Measurements from ENCODE around the gene CDH23. TPM values are rescaled to one million over a fixed set of nuclear protein-coding genes. Genes with fewer than 3 reads are reported as not detected.

Gene CDH23
- total and polyA plus RNA-seq, 9 of the 15 experiments (the other 6 are each of a cell fraction or from before 2014, with no cell fraction given), result 0.18 to 1.2 (median 0.47) TPM

- TF ChIP-seq GABPB1 (CRISPR knock-in tag; IDR thresholded peaks at IDR 0.05), result peak; percentile 75
- TF ChIP-seq SP1 (CRISPR knock-in tag; IDR thresholded peaks at IDR 0.05), result peak; percentile 97
- no peak for TF ChIP-seq RAD51 (IDR thresholded peaks at IDR 0.05; ENCODE audit: borderline replicate concordance, low read depth)
- TF ChIP-seq ZBTB7A (IDR thresholded peaks at IDR 0.05; ENCODE audit: borderline replicate concordance, control insufficient read depth, low read depth, low read length), result peak; percentile 60; the same call in 1 of the 2 replicates
- peak; percentile 34 for TF ChIP-seq ERF (CRISPR knock-in tag; IDR thresholded peaks at IDR 0.05)
- TF ChIP-seq CTBP1 (IDR thresholded peaks at IDR 0.05; ENCODE audit: borderline replicate concordance), result peak; percentile 91
- peak; percentile 60 for TF ChIP-seq SUPT5H (IDR thresholded peaks at IDR 0.05)
- peak; percentile 94 for TF ChIP-seq AFF4 (CRISPR knock-in tag; IDR thresholded peaks at IDR 0.05)
- TF ChIP-seq TRIM24 (IDR thresholded peaks at IDR 0.05), result 0 out of 4 replicates have a peak, but pooled peaks of 1 of the 2 experiments have one; percentile 8
- 0 out of 2 replicates have a peak, but pooled peaks have one; percentile 51 for TF ChIP-seq ZHX1 (conservative IDR thresholded peaks at IDR 0.05; ENCODE audit: low read length)
- peak; percentile 99 for TF ChIP-seq RB1 (IDR thresholded peaks at IDR 0.05; ENCODE audit: low read depth)
- peak in 1 of 2 experiments; percentile 76 for TF ChIP-seq E2F6 (IDR thresholded peaks at IDR 0.05; ENCODE audit: borderline replicate concordance in 1 of 2, extremely low read depth in 1 of 2, insufficient read depth in 1 of 2, insufficient read length in 1 of 2, low read depth in 1 of 2, low read length in 1 of 2, poor library complexity in 1 of 2, severe bottlenecking in 1 of 2)
- TF ChIP-seq ZNF740 (CRISPR knock-in tag; IDR thresholded peaks at IDR 0.05), result peak; percentile 72; the same call in 1 of the 2 replicates
- TF ChIP-seq ZNF740 (tag; IDR thresholded peaks at IDR 0.05), result no peak
- peak; percentile 95; the same call in 1 of the 2 replicates for TF ChIP-seq XRCC5 (IDR thresholded peaks at IDR 0.05; ENCODE audit: low read depth, low read length)
- TF ChIP-seq VEZF1 (CRISPR knock-in tag; IDR thresholded peaks at IDR 0.05), result peak; percentile 89
- peak; percentile 60; the same call in 1 of the 2 replicates for TF ChIP-seq SOX6 (IDR thresholded peaks at IDR 0.05)
Measured at GRCh38 chr10:71773221-71773971, 376.7 kb downstream of the CDH23 start, which contains the start of gene VSIR (continued).
